Retina (tissue), 1 donor: ENCODE results near the gene TMEM239.
"Not testable (repeated sequence)": the region's sequence is repeated elsewhere in the genome, so short reads cannot be mapped to it uniquely, and the experiment has no call there.

Source experiments
- DNase-seq: peaks from one replicate; pipeline ENCODE4 v3.0.0-alpha.2; 2016

Gene TMEM239

GRCh38 chr20:2799688-2800520 is 16.3 kb upstream of the TMEM239 start:
- DNase-seq: peak; percentile 86

- DNase-seq: peak; percentile 85
Measured at GRCh38 chr20:2800521-2801285, 15.5 kb upstream of the TMEM239 start, which contains the start of gene CPXM1. Gene CPXM1, minus strand, starts transcription at chr20:2800627. Its CDS starts 55 bp downstream, at chr20:2800572.

- DNase-seq: no peak
Measured at GRCh38 chr20:2801286-2801728, 14.9 kb upstream of the TMEM239 start.

GRCh38 chr20:2804041-2804828 is 11.9 kb upstream of the TMEM239 start:
- DNase-seq: no peak

- no peak for DNase-seq
Measured at GRCh38 chr20:2804852-2805688, 11.1 kb upstream of the TMEM239 start.

GRCh38 chr20:2805689-2806350 is 10.3 kb upstream of the TMEM239 start:
- DNase-seq: no peak

- no peak for DNase-seq
Measured at GRCh38 chr20:2806351-2806701, 9.8 kb upstream of the TMEM239 start.

GRCh38 chr20:2807019-2807418 is 9.1 kb upstream of the TMEM239 start:
- no peak for DNase-seq

- not testable (repeated sequence) for DNase-seq
Measured at GRCh38 chr20:2807929-2808328, 8.2 kb upstream of the TMEM239 start.

GRCh38 chr20:2809690-2810089 is 6.5 kb upstream of the TMEM239 start:
- DNase-seq: no peak

GRCh38 chr20:2812189-2812588 is 4.0 kb upstream of the TMEM239 start:
- DNase-seq: no peak

- DNase-seq: no peak
Measured at GRCh38 chr20:2814076-2814475, 2.1 kb upstream of the TMEM239 start.

- no peak for DNase-seq
Measured at GRCh38 chr20:2814587-2815051, 1.5 kb upstream of the TMEM239 start, which contains the start of gene C20orf141. Gene C20orf141, plus strand, starts transcription at chr20:2814987. Its CDS starts 198 bp downstream, at chr20:2815185.

GRCh38 chr20:2815242-2815900 is 793 bp upstream of the TMEM239 start:
- DNase-seq: no peak

- DNase-seq: no peak
Measured at GRCh38 chr20:2816583-2817340, 598 bp downstream of the TMEM239 start.

- DNase-seq: no peak
Measured at GRCh38 chr20:2817341-2817726, 1.2 kb downstream of the TMEM239 start.

- no peak for DNase-seq
Measured at GRCh38 chr20:2817891-2818595, 1.9 kb downstream of the TMEM239 start.

GRCh38 chr20:2820084-2820895 is 4.1 kb downstream of the TMEM239 start:
- no peak for DNase-seq
